Astrocyte (in vitro differentiated cells and primary cell): Measurements from ENCODE around the gene LANCL2.

Experiments used
- EZH2 ChIP-seq: IDR thresholded peaks from 2 replicates; pipeline ENCODE4 v1.6.1; 2012; ENCODE audit warnings: mild to moderate bottlenecking, low read length, inconsistent platforms; ENCODE audit not compliant: insufficient read depth
- TF ChIP-seq, protein P1 (sequence below): IDR thresholded peaks from 2 replicates; pipeline ENCODE4 v1.5.1; 2011; ENCODE audit warnings: low read depth, mild to moderate bottlenecking, inconsistent platforms, low read length, moderate library complexity; ENCODE audit not compliant: insufficient read depth

DNA sequence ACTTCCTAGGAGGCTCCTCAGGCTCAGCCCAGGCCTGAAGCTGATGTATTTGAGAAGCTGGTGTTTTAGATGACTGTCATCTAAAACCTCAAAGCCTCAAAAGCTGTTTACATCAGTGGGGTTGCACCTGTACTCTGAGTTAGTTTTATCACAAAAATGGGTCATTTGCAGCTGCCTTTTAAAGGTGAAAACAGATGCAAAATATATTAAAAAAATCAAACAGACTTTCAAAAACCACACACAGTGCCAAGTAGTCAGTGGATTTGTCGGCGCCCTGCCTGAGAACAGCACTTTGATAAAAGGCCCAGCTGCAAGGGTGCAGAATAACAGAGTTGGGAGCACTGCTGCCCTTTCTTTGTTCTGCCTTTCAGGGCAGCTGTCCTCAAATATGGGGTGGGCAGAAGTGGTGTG is 104.1 kb downstream of the LANCL2 start:
- TF ChIP-seq, protein P1, sequence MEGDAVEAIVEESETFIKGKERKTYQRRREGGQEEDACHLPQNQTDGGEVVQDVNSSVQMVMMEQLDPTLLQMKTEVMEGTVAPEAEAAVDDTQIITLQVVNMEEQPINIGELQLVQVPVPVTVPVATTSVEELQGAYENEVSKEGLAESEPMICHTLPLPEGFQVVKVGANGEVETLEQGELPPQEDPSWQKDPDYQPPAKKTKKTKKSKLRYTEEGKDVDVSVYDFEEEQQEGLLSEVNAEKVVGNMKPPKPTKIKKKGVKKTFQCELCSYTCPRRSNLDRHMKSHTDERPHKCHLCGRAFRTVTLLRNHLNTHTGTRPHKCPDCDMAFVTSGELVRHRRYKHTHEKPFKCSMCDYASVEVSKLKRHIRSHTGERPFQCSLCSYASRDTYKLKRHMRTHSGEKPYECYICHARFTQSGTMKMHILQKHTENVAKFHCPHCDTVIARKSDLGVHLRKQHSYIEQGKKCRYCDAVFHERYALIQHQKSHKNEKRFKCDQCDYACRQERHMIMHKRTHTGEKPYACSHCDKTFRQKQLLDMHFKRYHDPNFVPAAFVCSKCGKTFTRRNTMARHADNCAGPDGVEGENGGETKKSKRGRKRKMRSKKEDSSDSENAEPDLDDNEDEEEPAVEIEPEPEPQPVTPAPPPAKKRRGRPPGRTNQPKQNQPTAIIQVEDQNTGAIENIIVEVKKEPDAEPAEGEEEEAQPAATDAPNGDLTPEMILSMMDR: no peak
- TF ChIP-seq EZH2: no peak
